SIG-M5 treated with dmso at 0.1 percent for 504 hours (cell line): ENCODE data around the gene CORO2B.

Experiments
- DNase-seq: peaks from one replicate; lab custom pipeline; 2025; ENCODE audit not compliant: unreplicated experiment; lab: John Stamatoyannopoulos, UW

CORO2B gene

GRCh38 chr15:68589783-68590710 is 11.3 kb downstream of the CORO2B start:
- DNase-seq = no peak

- DNase-seq = no peak
Observed at GRCh38 chr15:68590721-68591389, 12.1 kb downstream of the CORO2B start.

GRCh38 chr15:68592054-68592453 is 13.3 kb downstream of the CORO2B start:
- no peak for DNase-seq

- no peak for DNase-seq
Observed at GRCh38 chr15:68592544-68592943, 13.8 kb downstream of the CORO2B start.

GRCh38 chr15:68593341-68593740 is 14.5 kb downstream of the CORO2B start:
- no peak for DNase-seq

DNA sequence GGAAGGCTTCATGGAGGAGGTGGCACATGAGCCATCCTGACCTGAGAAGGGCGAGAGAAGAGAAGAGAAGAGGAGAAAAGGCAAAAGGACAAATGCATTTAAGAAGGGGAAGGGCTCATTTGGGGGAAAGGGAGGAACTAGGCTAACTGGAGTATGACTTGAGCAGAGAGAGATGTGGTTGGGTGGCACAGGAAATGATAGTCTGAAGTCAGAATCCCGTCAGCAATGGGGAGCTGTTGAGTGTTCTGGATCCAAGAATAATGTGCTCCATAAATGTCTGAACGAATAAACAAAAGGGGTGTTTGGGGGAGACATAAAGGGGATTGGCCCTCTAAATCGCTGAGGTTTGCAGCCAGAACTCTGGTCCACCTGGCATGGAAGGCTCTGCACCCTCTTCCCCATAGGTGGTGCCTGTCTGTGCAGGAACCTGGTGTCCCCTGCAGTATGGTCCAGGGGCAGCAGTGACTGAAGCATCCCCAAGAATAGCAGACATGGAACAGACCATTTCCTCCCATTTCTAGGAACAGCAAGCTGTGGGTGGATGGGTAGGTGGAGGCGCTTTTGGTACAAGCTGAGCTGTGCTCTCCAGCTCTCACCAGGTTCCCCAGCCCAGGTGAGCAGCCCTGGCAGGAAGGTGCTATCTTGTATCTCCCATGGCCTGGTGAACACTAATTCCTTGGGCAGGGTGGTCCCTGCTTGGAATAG is 15.2 kb downstream of the CORO2B start:
- no peak for DNase-seq

DNA sequence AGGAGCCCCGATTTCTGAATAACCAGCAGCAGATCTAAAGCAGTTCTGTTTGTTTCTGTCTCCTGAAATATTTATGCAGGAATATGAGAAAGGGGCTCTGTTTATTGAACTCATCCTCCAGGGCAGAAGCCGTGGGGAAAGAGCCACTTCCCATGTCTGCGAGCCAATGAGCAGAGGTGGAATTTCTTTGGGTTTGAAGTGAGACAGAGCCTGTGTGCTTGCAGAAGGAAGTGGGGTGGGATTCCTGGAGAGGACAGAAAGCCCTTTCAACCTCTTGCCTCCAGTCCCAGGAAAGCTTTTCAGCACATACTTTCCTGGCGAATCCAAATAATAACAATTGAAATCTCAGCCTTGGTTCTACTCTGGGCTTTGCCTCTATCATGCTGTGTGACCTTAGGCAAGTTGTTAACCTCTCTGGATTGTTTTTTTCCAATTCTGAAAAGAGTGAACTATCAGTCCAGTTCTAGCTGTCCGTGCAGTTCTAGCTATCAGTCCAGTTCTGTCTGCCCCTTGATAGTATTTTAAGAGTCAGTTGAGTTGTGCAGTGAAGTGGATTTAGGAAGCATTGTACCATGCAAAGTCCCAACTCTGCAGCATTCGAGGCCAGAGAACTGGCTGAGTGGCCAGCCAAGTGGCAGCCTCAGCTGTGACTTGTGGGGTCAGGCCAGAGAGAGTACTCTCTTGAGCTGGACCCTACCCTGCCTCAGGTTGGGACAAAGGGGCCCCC is 15.9 kb downstream of the CORO2B start:
- DNase-seq = no peak

DNA sequence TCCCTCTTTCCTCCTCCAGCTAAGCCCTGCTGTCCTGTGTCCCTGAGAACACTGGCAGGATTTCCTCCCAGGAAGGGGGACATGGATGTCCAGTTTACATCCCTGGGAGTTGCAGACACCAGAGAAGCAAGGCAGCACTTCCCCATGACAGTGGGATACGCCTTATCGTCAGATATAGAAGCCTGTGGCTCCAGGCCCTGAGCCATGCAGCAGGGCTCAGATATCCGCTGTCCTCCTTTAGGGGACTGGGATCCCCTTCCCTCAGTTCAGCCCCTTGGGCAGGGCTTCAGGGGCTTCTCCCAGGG is 16.4 kb downstream of the CORO2B start:
- no peak for DNase-seq

- DNase-seq = no peak
Observed at GRCh38 chr15:68595761-68596160, 17.0 kb downstream of the CORO2B start.

DNA sequence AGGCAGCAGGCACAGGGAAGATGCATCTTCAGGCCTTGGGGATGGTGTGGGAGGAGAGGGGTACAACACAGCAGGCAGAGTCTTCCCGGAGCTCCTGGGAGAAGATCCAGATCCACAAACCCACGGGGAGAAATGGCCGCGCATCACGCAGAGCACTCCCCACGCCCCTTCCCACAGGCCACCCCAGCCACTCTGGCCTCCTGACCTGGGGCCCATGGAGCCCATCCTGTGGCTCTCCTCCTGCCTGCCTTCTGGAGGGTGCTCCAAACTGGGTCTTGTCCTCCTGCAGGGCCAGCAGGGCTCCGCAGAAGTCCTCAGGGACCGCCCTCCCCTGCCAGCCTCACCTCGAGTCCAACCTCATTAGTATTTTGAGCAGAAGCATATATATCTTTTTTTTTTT is 17.9 kb downstream of the CORO2B start:
- DNase-seq = no peak

GRCh38 chr15:68597581-68597980 is 18.8 kb downstream of the CORO2B start:
- DNase-seq = no peak

DNA sequence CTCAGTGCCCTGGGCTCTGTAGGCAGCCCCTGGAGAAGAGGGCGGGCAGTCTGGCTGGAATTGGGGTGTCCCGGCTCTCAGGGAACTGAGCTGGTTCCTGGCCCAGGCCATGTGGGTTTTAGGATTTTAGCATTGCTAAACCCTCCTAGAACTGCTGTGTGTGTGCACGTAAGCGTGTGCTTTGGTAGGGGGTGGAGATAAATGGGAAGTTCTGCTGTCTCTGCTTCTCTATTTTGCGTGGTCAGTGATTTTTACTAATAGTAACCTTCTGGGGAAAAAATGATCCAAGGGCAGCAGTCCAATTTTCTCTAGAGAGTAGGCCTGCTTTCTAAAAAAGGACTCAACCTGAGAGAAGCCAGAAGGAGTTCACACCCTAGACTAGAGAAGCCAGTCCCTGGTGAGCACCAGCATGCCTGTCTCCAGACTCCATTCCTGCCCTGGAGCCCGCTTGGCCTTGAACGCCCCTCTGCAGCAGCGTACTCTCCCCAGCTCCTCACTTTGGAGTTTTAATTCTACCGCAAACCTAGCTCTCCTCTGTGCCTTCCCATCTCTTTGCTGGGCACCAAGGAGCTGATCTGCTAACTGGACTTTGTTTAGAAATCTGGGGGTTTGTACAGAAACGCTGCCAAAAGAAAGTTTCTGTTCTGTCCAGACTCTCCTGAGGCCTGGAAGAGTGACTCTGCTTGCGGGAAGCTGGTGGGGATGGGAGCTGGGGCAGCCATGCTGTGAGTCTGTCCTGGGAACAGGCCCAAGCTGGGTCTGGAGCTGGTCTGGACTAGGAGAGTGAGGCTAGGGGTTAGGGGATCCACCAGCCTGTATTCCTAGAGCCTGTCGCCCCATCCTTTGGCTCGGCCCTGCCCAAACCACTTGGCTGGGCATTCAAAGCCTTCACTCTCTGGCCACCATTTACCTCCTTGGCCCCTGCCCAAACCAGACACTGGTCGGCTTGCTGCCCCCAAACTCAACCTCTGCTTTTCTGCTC is 19.7 kb downstream of the CORO2B start:
- DNase-seq = no peak

DNA sequence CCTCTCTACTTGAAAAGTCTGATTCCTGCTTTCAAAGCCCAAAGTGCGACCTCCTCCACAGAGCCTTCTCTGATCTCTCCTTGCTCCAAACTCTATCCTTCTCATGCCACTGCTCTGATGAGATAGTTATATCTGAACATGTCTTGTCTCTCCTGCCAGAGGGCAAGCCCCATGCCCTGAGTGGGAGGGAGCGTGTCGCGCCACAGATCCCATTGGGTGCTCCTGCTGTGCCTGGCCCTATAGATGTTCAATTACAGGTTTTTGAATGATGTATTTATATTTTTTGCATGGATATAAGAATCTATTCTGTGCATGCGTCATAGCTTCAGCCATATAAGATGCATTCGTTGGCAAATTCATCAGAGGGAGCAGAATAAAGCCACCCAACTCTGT is 20.4 kb downstream of the CORO2B start:
- no peak for DNase-seq

DNA sequence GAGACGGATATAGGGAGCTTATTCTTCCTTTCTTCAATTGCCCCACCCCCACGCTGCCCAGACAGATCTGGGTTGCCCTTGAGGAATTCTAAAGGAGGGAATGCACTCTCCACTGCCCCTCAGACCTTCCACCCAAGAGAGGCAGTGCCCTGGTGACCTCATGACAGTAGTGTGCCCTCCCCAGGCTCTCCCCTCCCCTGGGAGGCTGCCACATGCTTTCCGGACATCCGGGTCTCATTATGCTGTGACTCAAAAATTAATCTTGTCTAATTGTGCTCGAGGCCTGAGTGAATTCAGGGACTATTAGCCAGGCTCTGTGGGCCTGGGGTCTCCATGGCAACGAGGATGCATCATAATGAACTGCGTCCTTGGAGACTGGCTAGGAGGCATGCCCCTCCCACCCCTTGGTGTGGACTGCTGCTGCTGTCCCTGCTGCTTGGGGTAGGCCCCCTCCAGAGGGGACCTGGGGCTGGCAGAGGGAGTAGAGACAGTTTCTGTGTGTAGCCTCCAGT is 20.8 kb downstream of the CORO2B start:
- DNase-seq = no peak

- DNase-seq = no peak
Observed at GRCh38 chr15:68601206-68602197, 22.7 kb downstream of the CORO2B start.

GRCh38 chr15:68602459-68603215 is 23.8 kb downstream of the CORO2B start:
- no peak for DNase-seq

- no peak for DNase-seq
Observed at GRCh38 chr15:68603216-68603595, 24.4 kb downstream of the CORO2B start.

- DNase-seq = no peak
Observed at GRCh38 chr15:68603951-68604350, 25.2 kb downstream of the CORO2B start.
